NCI-H1930 (cell line): ENCODE data around the gene LRRK1.

Experiments
- DNase-seq, 2 experiments: peaks; one replicate each; lab custom pipeline; 2025; lab: John Stamatoyannopoulos, UW

Gene LRRK1

GRCh38 chr15:100939791-100940190, 20.6 kb downstream of the LRRK1 start:
- no peak for DNase-seq

DNA sequence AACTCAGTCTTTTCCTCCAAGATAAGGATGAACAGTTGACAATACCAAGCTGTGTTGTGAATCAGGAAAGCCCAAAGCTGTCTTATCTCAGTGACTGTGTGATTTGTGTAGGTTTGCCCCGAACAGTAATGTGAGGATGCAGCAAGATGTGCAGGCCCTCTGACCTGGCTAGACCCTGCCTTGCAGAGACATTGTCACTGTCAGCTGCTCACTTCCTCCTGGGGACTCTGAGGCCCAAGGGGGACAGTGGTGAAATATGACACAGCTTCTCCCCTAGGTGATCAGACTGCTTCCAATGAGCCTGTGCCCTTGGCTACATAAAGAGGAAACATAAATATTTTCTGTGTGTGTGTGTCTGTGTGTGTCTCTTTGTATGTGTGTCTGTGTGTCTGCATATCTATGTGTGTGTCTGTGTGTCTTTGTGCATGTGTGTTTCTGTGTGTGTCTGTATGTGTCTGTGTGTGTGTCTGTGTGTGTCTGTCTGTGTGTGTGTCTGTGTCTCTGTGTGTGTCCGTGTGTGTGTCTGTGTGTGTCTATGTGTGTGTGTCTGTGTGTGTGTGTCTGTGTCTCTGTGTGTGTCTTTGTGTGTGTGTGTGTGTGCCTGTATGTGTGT, 21.7 kb downstream of the LRRK1 start:
- no peak for DNase-seq

GRCh38 chr15:100941536-100941935, 22.4 kb downstream of the LRRK1 start:
- no peak for DNase-seq

DNA sequence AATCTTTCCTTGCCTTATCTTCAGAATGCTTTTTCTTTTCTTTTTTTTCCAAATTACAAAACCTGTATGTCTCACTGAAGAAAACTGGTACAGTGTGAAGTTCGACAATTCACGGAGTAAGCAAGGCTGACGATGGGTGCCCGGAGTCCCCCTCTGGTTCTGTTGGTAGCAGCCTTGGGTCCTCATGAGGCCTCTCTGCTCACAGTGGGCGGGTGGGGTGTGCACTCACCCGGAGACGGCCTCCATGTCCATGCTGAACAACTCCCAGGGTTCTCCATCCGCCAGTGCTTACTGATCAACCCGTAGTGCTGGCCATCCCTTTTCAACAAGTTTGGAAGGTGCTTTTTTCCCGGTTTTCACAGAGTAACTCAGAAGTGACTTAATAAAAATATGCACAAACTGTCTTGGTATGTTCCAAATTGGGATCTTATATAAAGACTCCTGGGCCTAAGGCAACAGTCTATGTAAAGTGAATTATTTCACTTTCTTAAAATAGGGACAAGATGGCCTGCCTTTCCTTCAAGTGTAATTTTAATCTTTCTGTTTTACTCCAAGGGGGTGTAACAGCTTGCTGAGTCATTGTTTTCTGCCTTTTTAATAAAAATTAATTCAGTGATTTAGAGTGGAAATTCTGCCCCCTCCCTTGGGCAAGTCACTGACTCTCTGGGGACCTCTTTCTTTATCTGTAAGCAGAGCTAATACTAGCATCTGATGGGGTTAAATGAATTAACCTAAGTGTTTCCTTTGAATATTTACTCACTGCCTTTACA, 23.7 kb downstream of the LRRK1 start:
- DNase-seq, result no peak

DNA sequence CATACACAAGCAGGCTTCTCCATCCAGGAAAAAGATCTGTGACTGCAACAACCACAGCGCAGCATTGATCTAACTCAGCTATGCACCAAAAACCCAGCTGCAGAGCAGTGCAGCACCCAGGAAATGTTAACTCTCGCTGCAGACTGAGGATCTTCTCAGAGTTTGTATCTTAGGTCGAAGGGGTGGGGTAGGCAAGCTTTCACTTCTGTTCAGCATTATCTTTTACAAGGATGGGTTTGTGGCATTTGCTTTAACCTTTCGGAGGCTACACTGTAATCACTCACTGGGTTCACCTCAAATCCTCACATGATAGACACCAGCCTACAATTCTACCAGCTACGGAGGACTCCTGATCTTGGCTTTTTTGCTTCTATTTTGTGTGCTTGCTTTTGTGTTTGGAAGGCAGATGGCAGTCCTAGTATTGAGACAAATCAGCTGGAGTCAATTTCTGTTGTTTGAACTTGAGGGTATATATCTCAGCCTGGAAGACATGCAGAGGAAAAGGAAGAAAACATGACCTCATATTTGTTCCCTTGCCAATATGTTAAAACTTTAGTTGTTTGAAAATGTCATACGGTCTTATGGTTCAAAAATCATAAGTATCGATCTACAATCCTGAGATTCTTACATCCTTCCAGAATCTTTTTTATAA, 25.2 kb downstream of the LRRK1 start:
- no peak for DNase-seq

- no peak for DNase-seq
These were observed 25.8 kb downstream of the LRRK1 start for GRCh38 chr15:100944986-100945385.

GRCh38 chr15:100947760-100948429, 28.7 kb downstream of the LRRK1 start:
- no peak for DNase-seq

DNA sequence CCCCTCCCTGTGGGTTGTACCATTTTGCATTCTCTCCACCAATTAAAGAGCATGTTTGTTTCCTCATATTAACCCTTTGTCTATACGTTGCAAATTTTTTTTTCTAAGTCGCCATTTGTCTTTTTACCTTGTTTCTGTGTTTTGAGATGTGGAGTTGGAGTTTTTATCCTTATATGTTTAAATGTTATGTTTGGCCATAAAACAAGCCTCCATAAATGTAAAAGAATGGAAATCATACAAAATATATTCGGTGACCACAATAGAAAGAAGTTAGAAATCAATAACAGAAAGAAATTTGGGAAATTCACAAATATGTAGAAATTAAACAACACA, 29.2 kb downstream of the LRRK1 start:
- no peak for DNase-seq

- no peak for DNase-seq
These were observed 30.5 kb downstream of the LRRK1 start for GRCh38 chr15:100949691-100950090.

- DNase-seq, result no peak
These were observed 32.8 kb downstream of the LRRK1 start for GRCh38 chr15:100951965-100952364.

GRCh38 chr15:100952566-100952965, 33.4 kb downstream of the LRRK1 start:
- no peak for DNase-seq

- no peak for DNase-seq
These were observed 39.3 kb downstream of the LRRK1 start for GRCh38 chr15:100958326-100959065.

DNA sequence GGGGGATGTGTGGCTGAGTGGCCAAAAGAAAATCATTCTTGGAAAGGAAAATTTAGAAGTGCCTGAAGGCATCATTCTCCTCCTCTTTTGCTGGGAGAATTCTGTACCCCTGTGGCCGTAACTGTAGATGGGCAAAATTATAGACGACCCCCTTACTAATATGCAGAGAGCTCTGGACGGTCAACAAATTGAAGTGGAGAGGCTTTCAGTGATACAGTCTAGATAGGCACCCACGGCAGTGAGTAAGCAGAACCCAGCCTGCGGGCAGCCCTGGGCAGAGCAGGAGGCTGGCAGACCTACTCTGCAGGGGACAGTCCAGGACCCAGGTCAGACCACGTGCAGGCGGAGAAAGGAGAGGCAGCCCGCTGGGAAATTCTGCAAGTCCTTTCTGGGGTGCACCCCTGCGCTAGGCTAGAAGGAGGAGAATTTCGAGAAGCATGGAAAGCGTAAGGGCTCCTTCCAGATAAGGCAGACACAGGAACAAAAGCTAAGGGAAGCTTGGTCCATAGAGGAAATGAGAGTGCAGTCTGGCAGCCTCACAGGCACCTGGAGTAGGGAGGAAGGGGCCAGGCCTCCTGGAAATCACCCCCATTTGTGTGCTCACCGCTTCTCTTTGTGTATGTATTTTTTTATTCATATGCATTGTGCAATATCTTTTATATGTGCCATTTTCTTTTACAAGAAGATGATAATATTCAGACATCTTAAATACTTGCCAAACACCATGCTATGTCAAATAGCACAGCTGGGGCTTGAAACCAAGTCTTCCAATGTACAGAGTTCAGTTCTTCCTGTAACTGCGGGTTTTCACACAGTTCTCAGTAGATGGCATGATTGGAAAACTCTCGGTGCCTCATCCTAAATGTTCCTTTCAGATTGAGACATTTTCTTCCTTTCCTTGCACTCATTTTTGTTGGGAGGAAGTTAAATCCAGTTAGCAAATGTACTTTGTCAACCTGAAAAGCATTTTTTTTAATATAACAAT, 40.2 kb downstream of the LRRK1 start:
- no peak for DNase-seq

- DNase-seq, result no peak
These were observed 47.8 kb downstream of the LRRK1 start for GRCh38 chr15:100966997-100967396.

GRCh38 chr15:100968050-100968966, 49.2 kb downstream of the LRRK1 start:
- DNase-seq, result no peak

DNA sequence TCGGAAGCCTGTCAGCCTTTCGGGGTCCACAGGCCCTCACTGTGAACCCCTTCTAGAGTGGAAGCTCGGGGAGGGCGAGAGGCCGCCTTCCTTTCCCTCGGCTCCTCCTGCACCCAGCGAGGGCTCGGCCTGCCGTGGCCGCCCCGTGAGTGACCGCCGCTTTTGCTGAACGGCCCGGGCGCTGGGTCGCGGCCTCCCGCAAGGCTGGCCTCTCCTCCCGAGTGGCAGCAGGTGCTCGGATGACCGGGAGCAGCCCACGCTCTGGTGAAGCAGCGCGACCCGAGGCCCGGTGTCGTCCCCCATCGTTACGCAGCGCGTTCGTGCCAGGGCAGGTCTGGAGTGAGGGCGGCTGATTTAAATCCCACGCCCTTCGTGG, 53.8 kb downstream of the LRRK1 start:
- no peak for DNase-seq

GRCh38 chr15:100973351-100974111, 54.4 kb downstream of the LRRK1 start:
- DNase-seq, result no peak

GRCh38 chr15:100975043-100975442, 55.9 kb downstream of the LRRK1 start:
- no peak for DNase-seq

- DNase-seq, result no peak
These were observed 61.4 kb downstream of the LRRK1 start for GRCh38 chr15:100980410-100981046.
